HL-60 (cell line): ENCODE data around the gene LAMA5.

Experiments used
- DNase-seq, 2 experiments: peaks; one replicate each; pipeline ENCODE4 v3.0.0-alpha.2; 2010 to 2020; ENCODE audit warnings: low read depth in 1 of 2, low spot score in 1 of 2
- H3K27ac ChIP-seq: fragments of 250-450 bp; sonication (Bioruptor Pico); replicated peaks from 2 replicates; pipeline ENCODE4 v1.5.1; 2020; ENCODE audit warnings: mild to moderate bottlenecking, moderate library complexity
- H3K27me3 ChIP-seq: fragments of 250-450 bp; sonication (Bioruptor Pico); 2 replicates; pipeline ENCODE4 v1.5.1; 2021; ENCODE audit warnings: mild to moderate bottlenecking, moderate library complexity; ENCODE audit not compliant: insufficient read depth, poor library complexity, severe bottlenecking
- H3K4me3 ChIP-seq: replicated peaks from 2 replicates; pipeline ENCODE4 v1.5.1; 2011; ENCODE audit warnings: mild to moderate bottlenecking, control low read depth, low read length; ENCODE audit not compliant: insufficient read depth
- CTCF ChIP-seq: IDR thresholded peaks from one replicate; pipeline ENCODE4 v1.5.1; 2011; ENCODE audit warnings: low read length, control low read depth, inconsistent platforms; ENCODE audit not compliant: insufficient read depth
- GABPA ChIP-seq: IDR thresholded peaks from 2 replicates; pipeline ENCODE4 v1.6.1; 2012; ENCODE audit warnings: low read depth
- POLR2AphosphoS5 ChIP-seq: IDR thresholded peaks from 2 replicates; pipeline ENCODE4 v1.6.1; 2012; ENCODE audit warnings: low read depth
- REST ChIP-seq: IDR thresholded peaks from 2 replicates; pipeline ENCODE4 v1.6.1; 2012; ENCODE audit warnings: low read depth; ENCODE audit not compliant: insufficient replicate concordance
- SPI1 ChIP-seq: IDR thresholded peaks from 2 replicates; pipeline ENCODE4 v1.6.1; 2012; ENCODE audit warnings: low read depth, mild to moderate bottlenecking, borderline replicate concordance

The LAMA5 gene

GRCh38 chr20:62272200-62272599, 94.9 kb downstream of the LAMA5 start:
- no peak overlapping the region for H3K27ac ChIP-seq
- H3K4me3 ChIP-seq, result no peak overlapping the region
- H3K27me3 ChIP-seq, result no peaks in the 10 kb centered on the region
- TF ChIP-seq POLR2AphosphoS5, result no peak
- no peak for TF ChIP-seq CTCF
- no peak for DNase-seq

DNA sequence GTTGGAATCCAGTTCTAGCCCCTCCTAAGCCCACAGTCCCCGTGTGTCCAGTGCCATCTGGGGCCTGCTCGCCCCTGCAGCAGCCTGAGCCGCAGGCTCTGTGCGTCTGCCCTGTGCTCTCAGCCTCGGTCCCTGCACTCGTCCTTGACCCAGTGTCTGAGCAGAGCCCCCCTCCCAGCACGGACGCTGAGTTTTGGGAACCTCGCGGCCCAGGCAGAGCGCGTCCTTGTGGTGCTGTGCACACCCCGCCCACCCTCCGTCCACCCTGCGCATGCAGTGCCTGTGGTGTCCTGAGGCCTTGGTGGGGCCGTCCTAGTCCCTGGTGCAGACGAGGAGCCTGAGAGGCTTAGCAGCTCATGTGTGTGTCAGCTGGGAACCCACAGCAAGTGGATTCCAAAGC, 97.2 kb downstream of the LAMA5 start:
- no peak overlapping the region for H3K4me3 ChIP-seq
- H3K27me3 ChIP-seq, result no peaks in the 10 kb centered on the region
- TF ChIP-seq GABPA (no peak), CTCF (no peak), REST (no peak), POLR2AphosphoS5 (no peak), SPI1 (no peak)
- DNase-seq, result no peak
- H3K27ac ChIP-seq, result no peak overlapping the region

DNA sequence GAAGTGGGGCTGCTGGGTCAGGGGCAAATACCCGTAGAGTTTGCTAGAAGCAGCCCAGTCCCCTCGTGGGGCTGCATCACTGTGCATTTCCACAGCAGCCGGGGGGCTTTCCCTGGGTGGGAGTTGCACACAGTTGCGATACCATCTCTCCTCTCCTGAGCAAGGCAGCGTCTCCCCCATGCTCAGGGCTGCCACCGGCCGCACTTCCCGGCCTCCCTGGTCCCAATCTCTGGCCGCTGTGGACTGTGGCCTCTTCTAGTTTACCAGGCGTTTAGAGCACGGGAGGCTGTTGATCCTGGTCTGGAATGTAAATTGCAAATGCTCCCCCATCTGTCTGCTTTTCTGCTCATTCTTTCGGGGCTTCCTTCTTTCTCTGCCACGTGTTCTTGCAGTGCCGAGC, 97.7 kb downstream of the LAMA5 start:
- TF ChIP-seq GABPA, result no peak
- no peak for TF ChIP-seq POLR2AphosphoS5
- Histone ChIP-seq H3K27ac (no peak overlapping the region), H3K27me3 (no peaks in the 10 kb centered on the region), H3K4me3 (no peak overlapping the region)
- no peak for DNase-seq

GRCh38 chr20:62268228-62268900, 98.7 kb downstream of the LAMA5 start:
- Histone ChIP-seq H3K4me3 (no peak overlapping the region), H3K27ac (no peak overlapping the region), H3K27me3 (no peaks in the 10 kb centered on the region)
- no peak for DNase-seq
- no peak for TF ChIP-seq POLR2AphosphoS5
- TF ChIP-seq GABPA, result no peak
- no peak for TF ChIP-seq SPI1
- no peak for TF ChIP-seq REST
- TF ChIP-seq CTCF, result no peak
